Kidney (tissue), 14 donors: ENCODE data around the gene SRPK2. TPM values are rescaled to one million over a fixed set of nuclear protein-coding genes. Genes with fewer than 3 reads are reported as not detected.
"Not testable (repeated sequence)": the region's sequence is repeated elsewhere in the genome, so short reads cannot be mapped to it uniquely, and the experiment has no call there.

Experiments
- DNase-seq, 5 donors: peaks; one replicate each; pipeline ENCODE4 v3.0.0-alpha.2; 2013 to 2020
- FAIRE-seq: peaks from 2 replicates; lab custom pipeline; 2012; peaks lifted over from hg19 to GRCh38; lab: Jason Lieb, UNC
- H3K27ac ChIP-seq, 2 donors: one replicate each; pipeline ENCODE4 v1.7.0; 2013; ENCODE audit warnings: low read depth in 2 of 2, low read length in 2 of 2, inconsistent platforms in 1 of 2
- H3K27me3 ChIP-seq: one replicate; pipeline ENCODE4 v1.7.1; 2013; ENCODE audit warnings: low read length, inconsistent platforms; ENCODE audit not compliant: control insufficient read depth, insufficient read depth
- H3K36me3 ChIP-seq, 3 donors: one replicate each; pipeline versions ENCODE4 v1.7.0 to v1.7.1; 2013; ENCODE audit warnings: low read length in 3 of 3, control low read depth in 1 of 3, inconsistent platforms in 1 of 3; ENCODE audit not compliant: insufficient read depth in 3 of 3, control insufficient read depth in 2 of 3
- H3K4me1 ChIP-seq, 3 donors: one replicate each; pipeline versions ENCODE4 v1.7.0 to v1.7.1; 2013; ENCODE audit warnings: low read length in 3 of 3, inconsistent platforms in 1 of 3, low read depth in 1 of 3; ENCODE audit not compliant: control insufficient read depth in 2 of 3, insufficient read depth in 2 of 3
- H3K4me3 ChIP-seq, 3 donors: one replicate each; pipeline versions ENCODE4 v1.7.0 to v1.8.1; 2013; ENCODE audit warnings: low read length in 3 of 3, control low read depth in 1 of 3, inconsistent platforms in 1 of 3
- H3K9ac ChIP-seq, 3 donors: one replicate each; pipeline versions ENCODE4 v1.7.0 to v1.7.1; 2013; ENCODE audit warnings: low read length in 3 of 3, control low read depth in 1 of 3, inconsistent platforms in 1 of 3
- H3K9me3 ChIP-seq, 3 donors: one replicate each; pipeline versions ENCODE4 v1.7.0 to v1.7.1; 2013; ENCODE audit warnings: low read length in 3 of 3, control low read depth in 1 of 3, inconsistent platforms in 1 of 3; ENCODE audit not compliant: control insufficient read depth in 2 of 3, insufficient read depth in 1 of 3
- CTCF ChIP-seq: IDR thresholded peaks from 3 replicates; pipeline ENCODE4 v1.5.1; 2012; ENCODE audit warnings: mild to moderate bottlenecking, moderate library complexity, borderline replicate concordance; ENCODE audit not compliant: insufficient read depth; ENCODE audit errors: extremely low read depth
- intact Hi-C: fragments of 100-400 bp; cut with DNase I; formaldehyde crosslinking; loops from one replicate; pipeline ENCODE4 v1.11.1; 2022
- polyA plus RNA-seq: library from polyadenylated mRNA; stranded (reverse); fragments of 350-450 nt; fragmentation: Illumina TruSeq; extraction: RNeasy Lipid Tissue Mini Kit (QIAGEN cat#74804); gene quantifications from one replicate; pipeline ENCODE4 v1.2.3, GENCODE V29; 2014; ENCODE audit warnings: low read depth, low replicate concordance; ENCODE audit not compliant: insufficient read depth
- total RNA-seq: library from RNA; stranded (reverse); fragmentation: NEBNext Ultra II Directional; extraction: Animal tissue kit (Norgen Biotek cat#: 25700); gene quantifications from one replicate; pipeline ENCODE4 v1.2.1, GENCODE V29; 2021
- donor health status: control.
- donor health status: control.
- donor health status: control.
- donor health status: control.
- donor health status: control.
- donor health status: DM: yes; HTN: yes; CAD: no.
- donor health status: Normal renal cell carcinoma (clear cell type).

Gene SRPK2
- total and polyA plus RNA-seq, 2 donors from 2014 or later, result 9.9 to 43.1 TPM

GRCh38 chr7:105196473-105196872 is 192.2 kb downstream of the SRPK2 start:
- H3K9ac ChIP-seq, result no peak overlapping the region
- H3K9me3 ChIP-seq, result no peaks in the 10 kb centered on the region
- TF ChIP-seq CTCF, result no peak
- H3K4me1 ChIP-seq, result peaks cover 0 to 4% (median 0%) of the 10 kb centered on the region in 3 donors
- no peak for FAIRE-seq
- H3K27me3 ChIP-seq, result no peaks in the 10 kb centered on the region
- intact Hi-C loops, result no loop called here
- peaks cover 0 to 4% (median 0%) of the 10 kb centered on the region in 3 donors for H3K36me3 ChIP-seq
- H3K27ac ChIP-seq, result no peak overlapping the region
- H3K4me3 ChIP-seq, result no peak overlapping the region
- DNase-seq, result no peak

GRCh38 chr7:105195891-105196290 is 192.8 kb downstream of the SRPK2 start:
- no peak overlapping the region for H3K4me3 ChIP-seq
- no peaks in the 10 kb centered on the region for H3K27me3 ChIP-seq
- TF ChIP-seq CTCF, result no peak
- H3K27ac ChIP-seq, result no peak overlapping the region
- peaks cover 0 to 4% (median 0%) of the 10 kb centered on the region in 3 donors for H3K4me1 ChIP-seq
- no peaks in the 10 kb centered on the region for H3K9me3 ChIP-seq
- H3K36me3 ChIP-seq, result no peaks in the 10 kb centered on the region
- DNase-seq (no peak), FAIRE-seq (no peak)
- H3K9ac ChIP-seq, result no peak overlapping the region
- intact Hi-C loops, result no loop called here

GRCh38 chr7:105194959-105195358 is 193.8 kb downstream of the SRPK2 start:
- H3K4me1 ChIP-seq, FAIRE-seq, H3K27me3 ChIP-seq, H3K27ac ChIP-seq, DNase-seq, H3K9me3 ChIP-seq, H3K36me3 ChIP-seq, H3K4me3 ChIP-seq, intact Hi-C loops, H3K9ac ChIP-seq: not testable (repeated sequence)

- H3K9me3 ChIP-seq, result no peaks in the 10 kb centered on the region
- no peaks in the 10 kb centered on the region for H3K4me1 ChIP-seq
- no peaks in the 10 kb centered on the region for H3K27me3 ChIP-seq
- TF ChIP-seq CTCF, result no peak
- intact Hi-C loops, result no loop called here
- no peak for FAIRE-seq
- no peaks in the 10 kb centered on the region for H3K36me3 ChIP-seq
- no peak for DNase-seq
- no peak overlapping the region for H3K27ac ChIP-seq
- H3K9ac ChIP-seq, result no peak overlapping the region
- no peak overlapping the region for H3K4me3 ChIP-seq
These were observed 197.4 kb downstream of the SRPK2 start for GRCh38 chr7:105191331-105191730.
